Kidney epithelial cell (primary cell): Measurements from ENCODE around the gene SPTSSA. TPM values are rescaled to one million over a fixed set of nuclear protein-coding genes. Genes with fewer than 3 reads are reported as not detected.

ENCODE experiments used
- DNase-seq: peaks from one replicate; pipeline ENCODE4 v3.0.0-alpha.2; 2010; ENCODE audit warnings: low read depth
- H3K27me3 ChIP-seq: 2 replicates; pipeline ENCODE4 v1.6.0; 2011; ENCODE audit warnings: low read length; ENCODE audit not compliant: control insufficient read depth, insufficient read depth
- H3K36me3 ChIP-seq: 2 replicates; pipeline ENCODE4 v1.5.1; 2011; ENCODE audit warnings: low read length; ENCODE audit not compliant: control insufficient read depth, insufficient read depth
- H3K4me3 ChIP-seq: 2 replicates; pipeline ENCODE4 v1.5.1; 2011; ENCODE audit warnings: low read depth, mild to moderate bottlenecking, control low read depth, low read length
- CTCF ChIP-seq: IDR thresholded peaks from 2 replicates; pipeline ENCODE4 v1.5.1; 2011; ENCODE audit warnings: mild to moderate bottlenecking, moderate library complexity, low read length, control low read depth, inconsistent platforms; ENCODE audit not compliant: insufficient read depth, poor library complexity, severe bottlenecking
- total RNA-seq: library from RNA; depleted of rRNA; stranded (reverse); fragments of >200 nt; gene quantifications from 2 replicates; pipeline ENCODE4 v1.2.3, GENCODE V29; 2015

Gene SPTSSA
- total RNA-seq, 1 donor from 2014 or later, result 13.0 TPM

- H3K4me3 ChIP-seq, result no peak overlapping the region
- no peaks in the 10 kb centered on the region for H3K27me3 ChIP-seq
- no peak for DNase-seq
- no peaks in the 10 kb centered on the region for H3K36me3 ChIP-seq
- TF ChIP-seq CTCF, result no peak
Measured at GRCh38 chr14:34475163-34475562, 13.1 kb upstream of the SPTSSA start.

- H3K27me3 ChIP-seq, result no peaks in the 10 kb centered on the region
- no peaks in the 10 kb centered on the region for H3K36me3 ChIP-seq
- DNase-seq, result no peak
- H3K4me3 ChIP-seq, result no peak overlapping the region
- TF ChIP-seq CTCF, result no peak
Measured at GRCh38 chr14:34474187-34474679, 12.2 kb upstream of the SPTSSA start.

- Histone ChIP-seq H3K36me3 (no peaks in the 10 kb centered on the region), H3K27me3 (no peaks in the 10 kb centered on the region), H3K4me3 (no peak overlapping the region)
- no peak for TF ChIP-seq CTCF
- DNase-seq, result no peak
Measured at GRCh38 chr14:34472706-34473279, 10.8 kb upstream of the SPTSSA start.

DNA sequence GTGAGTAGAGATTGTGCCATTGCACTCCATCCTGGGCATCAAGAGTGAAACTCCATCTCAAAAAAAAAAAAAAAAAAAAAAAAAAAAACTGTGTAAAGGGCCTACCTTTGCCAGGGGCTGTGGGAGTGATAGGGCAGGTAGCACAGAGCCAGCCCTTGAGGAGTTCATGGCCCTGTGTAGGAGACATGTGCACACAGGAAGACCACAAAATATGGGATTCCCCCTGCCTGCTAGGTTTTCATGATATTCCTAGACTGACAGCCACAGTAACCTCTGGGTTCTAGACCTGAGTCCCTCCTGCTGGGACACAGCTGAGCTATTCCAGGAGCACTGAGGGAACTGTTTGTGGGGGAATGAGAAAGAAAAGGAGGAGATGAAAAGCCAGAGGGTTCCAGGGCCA, 8.3 kb upstream of the SPTSSA start:
- DNase-seq, result no peak
- H3K4me3 ChIP-seq, result no peak overlapping the region
- no peaks in the 10 kb centered on the region for H3K27me3 ChIP-seq
- no peaks in the 10 kb centered on the region for H3K36me3 ChIP-seq
- TF ChIP-seq CTCF, result no peak

- Histone ChIP-seq H3K27me3 (no peaks in the 10 kb centered on the region), H3K4me3 (no peak overlapping the region), H3K36me3 (no peaks in the 10 kb centered on the region)
- no peak for DNase-seq
- no peak for TF ChIP-seq CTCF
Measured at GRCh38 chr14:34466691-34467090, 4.7 kb upstream of the SPTSSA start.
